ENCODE results near the gene SCML2.

SCML2 gene

GRCh38 chrX:18194688-18195087 is 159.8 kb downstream of the SCML2 start:
- H3K4me3 ChIP-seq (ENCODE audit: low read depth, low read length): no peak overlapping the region
- no peak overlapping the region for H3K27ac ChIP-seq (ENCODE audit: low read depth, low read length)
- H3K9ac ChIP-seq (ENCODE audit: low read length): no peak overlapping the region
- H3K4me1 ChIP-seq (ENCODE audit: control insufficient read depth, insufficient read depth, low read length): no peaks in the 10 kb centered on the region
- H3K36me3 ChIP-seq (ENCODE audit: control insufficient read depth, insufficient read depth, low read length): no peaks in the 10 kb centered on the region
- no peaks in the 10 kb centered on the region; the same call in 1 of the 2 replicates for H3K27me3 ChIP-seq (ENCODE audit: control insufficient read depth, insufficient read depth, low read length)
- H3K9me3 ChIP-seq (ENCODE audit: control insufficient read depth, insufficient read depth, low read depth, low read length): no peaks in the 10 kb centered on the region

All from HUES6 (cell line).